A673 (cell line): ENCODE measurements around the gene NMUR1.
A peak's percentile ranks its signal among the peaks of the same experiment; 100 is the strongest.

ENCODE experiments used
- CTCF ChIP-seq: fragments of 300-800, 200-600 bp; sonication (generic); conservative IDR thresholded peaks from 2 replicates; pipeline ENCODE4 v1.5.1; 2017; ENCODE audit warnings: low read depth, mild to moderate bottlenecking, antibody characterized with exemption, low read length, moderate library complexity, mixed read lengths
- EZH2 ChIP-seq: fragments of 200-600 bp; sonication (generic); IDR thresholded peaks from 2 replicates; pipeline ENCODE4 v1.6.1; 2017; ENCODE audit warnings: borderline replicate concordance, low read depth, mild to moderate bottlenecking, mixed read lengths, antibody characterized with exemption, low read length; ENCODE audit not compliant: poor library complexity, severe bottlenecking

DNA sequence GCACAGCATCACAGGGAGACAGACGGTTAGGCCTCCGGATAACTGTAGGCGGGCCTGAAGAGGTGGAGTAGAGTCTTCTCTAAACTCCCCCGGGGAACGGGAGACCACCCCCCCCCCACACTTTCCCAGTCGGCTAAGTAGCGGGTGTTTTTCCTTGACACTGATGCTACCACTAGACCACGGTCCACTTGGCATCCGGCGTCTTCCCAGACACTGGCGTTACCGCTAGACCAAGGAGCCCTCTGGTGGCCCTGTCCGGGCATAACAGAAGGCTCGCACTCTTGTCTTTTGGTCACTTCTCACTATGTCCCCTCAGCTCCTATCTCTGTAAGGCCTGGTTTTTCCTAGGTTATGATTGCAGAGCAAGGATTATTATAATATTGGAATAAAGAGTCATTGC lies 40.3 kb downstream of the NMUR1 start:
- TF ChIP-seq CTCF: peak; percentile 41
- no peak for TF ChIP-seq EZH2
